HG02970 (cell line): ENCODE measurements around the gene DYSF.

Experiments
- ATAC-seq: cut with Tn5 transposase; IDR thresholded peaks from one replicate; pipeline ENCODE4 v1.9.1; 2021; ENCODE audit warnings: mild to moderate bottlenecking, moderate library complexity, moderate number of reproducible peaks; ENCODE audit not compliant: unreplicated experiment, low FRiP score

Gene DYSF

GRCh38 chr2:71697106-71698004 is 244.0 kb downstream of the DYSF start:
- ATAC-seq: no peak

- no peak for ATAC-seq
Observed at GRCh38 chr2:71699428-71699827, 246.1 kb downstream of the DYSF start.

- no peak for ATAC-seq
Observed at GRCh38 chr2:71700041-71700657, 246.8 kb downstream of the DYSF start.

GRCh38 chr2:71700658-71701397 is 247.5 kb downstream of the DYSF start:
- no peak for ATAC-seq

GRCh38 chr2:71702071-71702970 is 249.0 kb downstream of the DYSF start:
- no peak for ATAC-seq

- ATAC-seq: no peak
Observed at GRCh38 chr2:71702971-71703898, 249.9 kb downstream of the DYSF start.

GRCh38 chr2:71704131-71704561 is 250.8 kb downstream of the DYSF start:
- no peak for ATAC-seq

- ATAC-seq: no peak
Observed at GRCh38 chr2:71704688-71705087, 251.3 kb downstream of the DYSF start.

- no peak for ATAC-seq
Observed at GRCh38 chr2:71705171-71705960, 252.0 kb downstream of the DYSF start.

- ATAC-seq: no peak
Observed at GRCh38 chr2:71706121-71706520, 252.8 kb downstream of the DYSF start.

GRCh38 chr2:71706836-71707235 is 253.5 kb downstream of the DYSF start:
- no peak for ATAC-seq

GRCh38 chr2:71710367-71711132 is 257.2 kb downstream of the DYSF start:
- no peak for ATAC-seq

- no peak for ATAC-seq
Observed at GRCh38 chr2:71711133-71711855, 257.9 kb downstream of the DYSF start.

- ATAC-seq: no peak
Observed at GRCh38 chr2:71712158-71712818, 258.9 kb downstream of the DYSF start.

GRCh38 chr2:71713581-71714580 is 260.5 kb downstream of the DYSF start:
- no peak for ATAC-seq
